ENCODE data around the gene MAST3. TPM values are rescaled to one million over a fixed set of nuclear protein-coding genes. Genes with fewer than 3 reads are reported as not detected.

MAST3 gene
- total and polyA plus RNA-seq, 2 of the 13 experiments (the other 11 are each of a cell fraction or from before 2014, with no cell fraction given), result 4.1 to 4.6 TPM

- TF ChIP-seq ASH2L (IDR thresholded peaks at IDR 0.05; ENCODE audit: insufficient read length, low read depth, low read length) (peak; percentile 33), GFI1 (CRISPR knock-in tag; IDR thresholded peaks at IDR 0.05; ENCODE audit: borderline replicate concordance) (no peak), ZXDC (CRISPR knock-in tag; IDR thresholded peaks at IDR 0.05) (no peak), MIXL1 (CRISPR knock-in tag; IDR thresholded peaks at IDR 0.05) (0 out of 2 replicates have a peak, but pooled peaks have one; percentile 30), MYC (CRISPR knock-in tag; IDR thresholded peaks at IDR 0.05; ENCODE audit: borderline replicate concordance) (no peak; the same call in 1 of the 2 replicates), ZHX2 (IDR thresholded peaks at IDR 0.05; ENCODE audit: low read depth) (no peak), ZHX2 (CRISPR knock-in tag; IDR thresholded peaks at IDR 0.05; ENCODE audit: borderline replicate concordance) (no peak), ZNF564 (CRISPR knock-in tag; IDR thresholded peaks at IDR 0.05) (no peak), ZNF264 (CRISPR knock-in tag; IDR thresholded peaks at IDR 0.05) (no peak), ARNTL (CRISPR knock-in tag; IDR thresholded peaks at IDR 0.05) (no peak), CEBPZ (IDR thresholded peaks at IDR 0.05; ENCODE audit: low read length) (no peak), SMAD9 (CRISPR knock-in tag; IDR thresholded peaks at IDR 0.05) (no peak), ZNF614 (CRISPR knock-in tag; IDR thresholded peaks at IDR 0.05; ENCODE audit: borderline replicate concordance) (0 out of 2 replicates have a peak, but pooled peaks have one; percentile 23), ZNF501 (CRISPR knock-in tag; IDR thresholded peaks at IDR 0.05) (no peak), ATF7-NPFF (CRISPR knock-in tag; IDR thresholded peaks at IDR 0.05; ENCODE audit: low read depth) (no peak), ZNF549 (CRISPR knock-in tag; IDR thresholded peaks at IDR 0.05) (no peak), ZNF619 (CRISPR knock-in tag; IDR thresholded peaks at IDR 0.05) (no peak), ZSCAN29 (CRISPR knock-in tag; conservative IDR thresholded peaks at IDR 0.05) (no peak)
Measured at GRCh38 chr19:18058208-18059009, 39.2 kb upstream of the MAST3 start (continued).

All from HepG2 (cell line).